ENCODE measurements around the gene CUZD1.

Gene CUZD1

DNA sequence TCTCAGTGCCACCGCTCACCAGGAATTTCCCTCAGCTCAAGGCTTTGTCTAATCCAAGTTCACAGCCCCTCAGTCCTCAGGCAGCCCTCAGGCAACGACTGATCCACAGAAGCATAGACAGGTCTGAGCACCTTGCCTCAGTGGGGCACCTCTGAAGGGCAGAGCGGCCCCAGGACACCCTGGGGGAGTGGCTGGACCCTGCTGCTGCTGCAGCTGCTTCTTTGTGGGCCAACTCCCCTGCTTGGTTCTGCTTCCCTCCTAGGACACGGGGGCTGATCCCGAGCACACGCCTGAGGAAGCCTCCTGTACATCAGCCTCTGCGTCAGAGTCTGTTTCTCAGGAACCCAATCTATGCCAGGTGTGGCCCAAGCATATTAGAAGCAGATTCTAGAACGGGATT, 16.2 kb downstream of the CUZD1 start:
- TF ChIP-seq, protein P1, sequence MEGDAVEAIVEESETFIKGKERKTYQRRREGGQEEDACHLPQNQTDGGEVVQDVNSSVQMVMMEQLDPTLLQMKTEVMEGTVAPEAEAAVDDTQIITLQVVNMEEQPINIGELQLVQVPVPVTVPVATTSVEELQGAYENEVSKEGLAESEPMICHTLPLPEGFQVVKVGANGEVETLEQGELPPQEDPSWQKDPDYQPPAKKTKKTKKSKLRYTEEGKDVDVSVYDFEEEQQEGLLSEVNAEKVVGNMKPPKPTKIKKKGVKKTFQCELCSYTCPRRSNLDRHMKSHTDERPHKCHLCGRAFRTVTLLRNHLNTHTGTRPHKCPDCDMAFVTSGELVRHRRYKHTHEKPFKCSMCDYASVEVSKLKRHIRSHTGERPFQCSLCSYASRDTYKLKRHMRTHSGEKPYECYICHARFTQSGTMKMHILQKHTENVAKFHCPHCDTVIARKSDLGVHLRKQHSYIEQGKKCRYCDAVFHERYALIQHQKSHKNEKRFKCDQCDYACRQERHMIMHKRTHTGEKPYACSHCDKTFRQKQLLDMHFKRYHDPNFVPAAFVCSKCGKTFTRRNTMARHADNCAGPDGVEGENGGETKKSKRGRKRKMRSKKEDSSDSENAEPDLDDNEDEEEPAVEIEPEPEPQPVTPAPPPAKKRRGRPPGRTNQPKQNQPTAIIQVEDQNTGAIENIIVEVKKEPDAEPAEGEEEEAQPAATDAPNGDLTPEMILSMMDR (IDR thresholded peaks at IDR 0.05; ENCODE audit: extremely low read depth, missing control alignments): no peak
- no peak for DNase-seq (ENCODE audit: low spot score)

DNA sequence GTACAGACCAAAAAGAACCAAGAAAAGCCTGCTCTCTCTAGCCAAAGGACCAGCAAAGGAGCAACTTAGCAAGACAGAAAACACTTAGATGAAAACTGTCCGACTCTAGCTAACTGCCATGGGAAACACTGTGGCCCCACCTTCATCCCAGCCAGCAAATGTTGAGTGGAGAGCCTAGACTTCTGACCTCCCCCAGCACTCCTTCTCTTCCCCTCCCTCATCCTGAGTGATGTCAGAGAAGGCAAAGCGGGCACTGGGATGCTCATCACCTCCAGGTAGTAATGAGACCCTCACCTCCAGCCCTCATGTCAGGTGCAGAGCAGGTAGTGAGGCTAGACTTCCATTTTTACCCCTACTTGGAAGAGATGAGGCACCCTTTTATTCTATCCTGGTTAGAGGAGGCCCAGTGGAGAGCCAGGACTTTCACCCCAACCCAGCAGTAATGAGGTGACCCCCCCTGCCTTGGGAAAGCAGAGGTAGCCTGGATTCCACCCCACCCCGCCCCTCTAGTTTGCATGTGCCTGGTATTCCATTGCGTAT, 16.9 kb downstream of the CUZD1 start:
- TF ChIP-seq, protein P1 (IDR thresholded peaks at IDR 0.05; ENCODE audit: extremely low read depth, missing control alignments): no peak
- no peak for DNase-seq (ENCODE audit: low spot score)

DNA sequence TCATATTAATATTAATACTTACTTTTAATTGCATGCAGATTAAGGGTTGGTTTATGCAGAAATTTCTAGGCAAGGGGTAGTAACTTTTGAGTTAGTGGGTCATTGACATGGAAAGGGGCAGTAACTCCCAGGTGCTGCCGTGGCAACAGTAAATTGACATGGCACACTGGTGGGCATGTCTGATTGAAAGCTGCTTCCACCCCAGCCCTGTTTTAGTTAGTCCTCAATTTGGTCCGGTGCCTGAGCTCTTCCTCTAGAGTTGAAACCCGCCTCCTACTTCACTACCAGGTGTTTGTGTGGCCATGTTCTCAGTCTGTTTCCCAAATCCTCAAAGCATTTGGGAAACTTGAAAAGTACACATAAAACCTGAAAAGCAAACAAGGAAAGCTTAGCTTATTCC, 18.4 kb downstream of the CUZD1 start:
- TF ChIP-seq, protein P1 (IDR thresholded peaks at IDR 0.05; ENCODE audit: extremely low read depth, missing control alignments): no peak
- DNase-seq (ENCODE audit: low spot score): no peak

DNA sequence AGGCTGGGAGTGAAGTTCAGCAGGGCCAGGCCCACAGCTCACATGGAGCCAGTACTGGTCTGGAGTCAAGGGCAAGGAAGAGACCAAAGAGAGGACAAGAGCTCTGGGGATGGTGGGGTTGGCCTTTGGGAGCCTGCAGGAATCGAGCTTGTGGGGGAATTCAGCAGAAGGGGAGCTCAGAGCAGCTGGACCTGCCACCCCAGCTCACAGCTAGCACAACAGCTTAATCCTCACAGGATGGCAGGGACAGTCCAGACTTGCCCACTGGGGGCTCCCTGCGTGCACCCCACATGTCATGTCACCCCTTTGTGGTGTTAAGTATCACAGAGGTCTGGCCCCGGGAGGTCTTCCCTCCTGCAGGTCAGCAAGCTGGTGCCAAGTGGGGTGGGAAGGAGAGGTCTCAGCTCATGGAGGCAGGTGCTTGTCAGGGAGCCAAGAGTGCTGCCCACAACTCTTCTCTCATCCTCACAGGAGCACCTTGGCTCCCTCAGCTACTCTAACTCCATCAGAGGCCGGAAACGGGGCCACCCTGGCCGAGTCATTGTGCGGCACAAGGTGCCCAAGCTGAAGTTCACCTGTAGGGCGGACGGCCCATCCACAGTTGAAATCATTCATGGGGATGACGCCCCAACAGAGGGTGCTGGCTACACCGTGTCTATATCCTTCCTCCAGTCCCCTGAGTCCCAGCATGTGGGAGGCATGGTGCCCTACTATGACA, 22.5 kb downstream of the CUZD1 start:
- TF ChIP-seq, protein P1 (IDR thresholded peaks at IDR 0.05; ENCODE audit: extremely low read depth, missing control alignments): no peak
- DNase-seq (ENCODE audit: low spot score): no peak

DNA sequence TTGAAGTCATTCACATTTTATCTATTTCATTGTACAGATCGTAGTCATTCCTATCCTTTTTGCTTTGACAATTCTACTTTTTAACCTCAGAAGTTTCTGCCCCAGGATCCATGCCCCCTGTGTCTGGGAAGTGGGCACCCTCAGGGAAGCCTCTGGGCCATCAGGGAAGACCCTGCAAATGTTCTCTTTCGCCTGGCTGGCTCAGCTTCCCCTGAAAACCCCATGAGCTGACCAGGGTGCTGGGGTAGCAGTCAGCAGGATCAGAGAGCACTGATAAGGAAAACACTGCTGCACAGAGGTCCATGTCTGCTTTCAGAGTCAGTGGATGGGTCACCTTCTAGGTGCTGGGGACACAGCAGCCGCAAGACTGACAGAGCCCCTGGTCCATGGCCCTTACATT, 23.8 kb downstream of the CUZD1 start:
- DNase-seq (ENCODE audit: low spot score): no peak
- TF ChIP-seq, protein P1 (IDR thresholded peaks at IDR 0.05; ENCODE audit: extremely low read depth, missing control alignments): no peak

DNA sequence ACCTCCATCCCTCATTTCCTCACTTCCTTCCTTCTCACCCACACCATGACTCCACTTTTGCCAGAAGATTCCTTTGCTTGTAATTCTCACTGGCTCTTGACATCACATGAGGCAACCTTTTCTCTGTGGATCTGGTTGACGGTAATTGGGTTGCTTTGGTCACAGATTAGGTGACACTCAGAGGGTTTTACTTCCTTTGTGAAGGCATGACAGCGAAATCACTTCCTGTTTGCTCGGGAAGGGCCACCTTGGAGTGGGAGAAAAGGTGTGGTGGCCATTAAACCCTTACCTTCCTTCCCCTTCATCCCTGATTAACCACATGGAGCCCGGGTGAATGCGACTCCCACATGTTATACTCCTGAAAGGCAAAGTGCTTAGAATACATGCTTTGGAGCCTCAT, 30.2 kb downstream of the CUZD1 start:
- no peak for DNase-seq (ENCODE audit: low spot score)
- TF ChIP-seq, protein P1 (IDR thresholded peaks at IDR 0.05; ENCODE audit: extremely low read depth, missing control alignments): no peak

GRCh38 chr10:122814493-122814892, 31.2 kb downstream of the CUZD1 start:
- TF ChIP-seq, protein P1 (IDR thresholded peaks at IDR 0.05; ENCODE audit: extremely low read depth, missing control alignments): no peak
- no peak for DNase-seq (ENCODE audit: low spot score)
